Measurements from ENCODE around the gene TIGD6. TPM values are rescaled to one million over a fixed set of nuclear protein-coding genes. Genes with fewer than 3 reads are reported as not detected.
A peak's percentile ranks its signal among the peaks of the same experiment; 100 is the strongest.

Gene TIGD6
- total RNA-seq, 6 donors from 2014 or later, result 2.2 to 6.3 (median 4.1) TPM

DNA sequence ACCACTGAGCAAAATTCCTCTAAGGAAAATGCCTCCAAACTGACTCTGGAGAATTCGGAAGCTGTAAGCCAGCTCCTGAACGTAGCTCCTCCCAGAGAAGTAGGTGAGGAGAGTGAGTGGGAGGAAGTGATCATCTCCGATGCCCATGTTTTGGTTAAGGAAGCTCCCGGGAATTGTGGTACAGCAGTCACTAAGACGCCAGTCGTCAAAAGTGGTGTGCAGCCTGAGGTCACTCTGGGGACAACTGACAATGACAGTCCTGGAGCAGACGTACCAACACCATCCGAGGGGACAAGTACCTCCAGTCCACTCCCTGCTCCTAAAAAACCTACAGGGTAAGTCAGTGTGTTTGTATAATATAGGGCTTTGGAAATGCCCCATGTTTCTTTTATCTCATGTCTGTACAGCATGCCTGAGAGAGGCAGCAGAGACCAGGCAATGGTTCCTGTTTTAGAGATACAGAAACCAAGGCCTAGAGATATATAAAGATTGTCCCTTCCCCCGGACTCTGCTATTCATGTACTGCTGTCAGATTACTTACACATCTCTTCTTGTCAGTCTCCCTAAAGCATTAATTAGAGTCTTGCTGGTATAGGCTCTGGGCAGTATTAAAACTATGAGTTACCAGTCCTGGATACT, 24.0 kb upstream of the TIGD6 start:
- H3K36me3 ChIP-seq, result peaks cover 26 to 97% (median 65%) of the 10 kb centered on the region in 4 donors
- DNase-seq, result no peak
- TF ChIP-seq POLR2A (IDR thresholded peaks at IDR 0.05) (no peak), EP300 (IDR thresholded peaks at IDR 0.05) (peak in 1 of 4 donors; percentile 10), POLR2AphosphoS5 (IDR thresholded peaks at IDR 0.05) (no peak)
- TF ChIP-seq, protein P1, sequence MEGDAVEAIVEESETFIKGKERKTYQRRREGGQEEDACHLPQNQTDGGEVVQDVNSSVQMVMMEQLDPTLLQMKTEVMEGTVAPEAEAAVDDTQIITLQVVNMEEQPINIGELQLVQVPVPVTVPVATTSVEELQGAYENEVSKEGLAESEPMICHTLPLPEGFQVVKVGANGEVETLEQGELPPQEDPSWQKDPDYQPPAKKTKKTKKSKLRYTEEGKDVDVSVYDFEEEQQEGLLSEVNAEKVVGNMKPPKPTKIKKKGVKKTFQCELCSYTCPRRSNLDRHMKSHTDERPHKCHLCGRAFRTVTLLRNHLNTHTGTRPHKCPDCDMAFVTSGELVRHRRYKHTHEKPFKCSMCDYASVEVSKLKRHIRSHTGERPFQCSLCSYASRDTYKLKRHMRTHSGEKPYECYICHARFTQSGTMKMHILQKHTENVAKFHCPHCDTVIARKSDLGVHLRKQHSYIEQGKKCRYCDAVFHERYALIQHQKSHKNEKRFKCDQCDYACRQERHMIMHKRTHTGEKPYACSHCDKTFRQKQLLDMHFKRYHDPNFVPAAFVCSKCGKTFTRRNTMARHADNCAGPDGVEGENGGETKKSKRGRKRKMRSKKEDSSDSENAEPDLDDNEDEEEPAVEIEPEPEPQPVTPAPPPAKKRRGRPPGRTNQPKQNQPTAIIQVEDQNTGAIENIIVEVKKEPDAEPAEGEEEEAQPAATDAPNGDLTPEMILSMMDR (IDR thresholded peaks at IDR 0.05), result no peak
- no peaks in the 10 kb centered on the region for H3K9me3 ChIP-seq
- peaks cover 10 to 27% (median 14%) of the 10 kb centered on the region in 4 donors for H3K4me1 ChIP-seq
- no peak overlapping the region for H3K4me3 ChIP-seq
- 59 to 60% methylated on average over 9 of the region's 9 CpGs for WGBS, 2 donors
- no peak for ATAC-seq (ENCODE audit: low FRiP score in 2 of 2)
- H3K27me3 ChIP-seq, result no peaks in the 10 kb centered on the region
- H3K27ac ChIP-seq, result peak overlapping the region in 3 of 4 donors; percentile 45 to 51 (median 47)

DNA sequence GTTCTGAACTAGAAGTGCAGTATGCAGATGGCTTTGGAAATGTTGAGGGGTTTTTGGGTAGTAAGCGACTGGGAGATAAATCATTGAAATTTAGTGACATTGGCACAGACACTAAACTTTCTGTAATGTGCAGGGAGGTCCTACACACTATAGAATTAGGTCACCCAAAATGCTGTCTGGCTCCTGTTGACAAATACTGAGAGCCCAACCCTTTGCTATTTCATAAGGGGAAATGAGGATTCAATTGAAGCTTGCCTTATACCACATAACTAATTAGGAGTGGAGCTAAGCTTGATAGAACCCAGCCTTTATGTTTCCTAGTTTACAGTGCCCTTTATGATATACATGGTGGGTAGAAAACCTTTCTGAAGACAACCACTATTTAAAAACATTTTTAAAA, 22.7 kb upstream of the TIGD6 start:
- Histone ChIP-seq H3K9me3 (no peaks in the 10 kb centered on the region), H3K36me3 (peaks cover 36 to 98% (median 71%) of the 10 kb centered on the region in 4 donors), H3K4me1 (peaks cover 10 to 27% (median 14%) of the 10 kb centered on the region in 4 donors), H3K27me3 (no peaks in the 10 kb centered on the region), H3K4me3 (no peak overlapping the region), H3K27ac (peak overlapping the region in 3 of 4 donors; percentile 2 to 68 (median 51))
- ATAC-seq (ENCODE audit: low FRiP score in 2 of 2) (no peak), DNase-seq (no peak)
- no peak for TF ChIP-seq EP300 (IDR thresholded peaks at IDR 0.05)
- no peak for TF ChIP-seq POLR2A (IDR thresholded peaks at IDR 0.05)
- TF ChIP-seq, protein P1 (IDR thresholded peaks at IDR 0.05), result no peak
- 100% methylated on average over 1 of the region's 1 CpG for WGBS, 2 donors

DNA sequence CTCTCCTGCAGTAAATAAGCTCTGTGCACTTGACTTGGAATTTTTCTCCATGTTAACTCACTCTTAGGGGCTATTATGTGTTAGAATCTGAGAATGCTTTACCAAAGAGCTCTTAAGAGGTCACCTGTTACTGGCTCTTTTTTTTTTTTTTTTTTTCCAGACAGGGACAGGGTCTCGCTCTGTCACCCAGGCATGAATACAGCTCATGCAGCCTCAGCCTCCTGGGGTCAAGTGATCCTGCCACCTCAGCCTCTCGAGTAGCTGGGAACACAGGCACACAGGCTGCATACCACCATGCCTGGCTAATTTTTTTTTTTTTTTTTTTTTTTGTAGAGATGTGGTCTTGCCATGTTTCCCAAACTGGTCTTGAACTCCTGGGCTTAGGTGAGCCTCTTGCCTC, 22.2 kb upstream of the TIGD6 start:
- H3K27ac ChIP-seq, result peak overlapping the region in 3 of 4 donors; percentile 42 to 68 (median 51)
- H3K27me3 ChIP-seq, result no peaks in the 10 kb centered on the region
- peaks cover 10 to 27% (median 14%) of the 10 kb centered on the region in 4 donors for H3K4me1 ChIP-seq
- 77 to 81% methylated on average over 2 of the region's 2 CpGs for WGBS, 2 donors
- no peaks in the 10 kb centered on the region for H3K9me3 ChIP-seq
- TF ChIP-seq POLR2A (IDR thresholded peaks at IDR 0.05) (no peak), EP300 (IDR thresholded peaks at IDR 0.05) (no peak), POLR2AphosphoS5 (IDR thresholded peaks at IDR 0.05) (no peak)
- TF ChIP-seq, protein P1 (IDR thresholded peaks at IDR 0.05), result no peak
- H3K36me3 ChIP-seq, result peaks cover 34 to 98% (median 69%) of the 10 kb centered on the region in 4 donors
- ATAC-seq (ENCODE audit: low FRiP score in 2 of 2) (no peak), DNase-seq (no peak)
- H3K4me3 ChIP-seq, result no peak overlapping the region

DNA sequence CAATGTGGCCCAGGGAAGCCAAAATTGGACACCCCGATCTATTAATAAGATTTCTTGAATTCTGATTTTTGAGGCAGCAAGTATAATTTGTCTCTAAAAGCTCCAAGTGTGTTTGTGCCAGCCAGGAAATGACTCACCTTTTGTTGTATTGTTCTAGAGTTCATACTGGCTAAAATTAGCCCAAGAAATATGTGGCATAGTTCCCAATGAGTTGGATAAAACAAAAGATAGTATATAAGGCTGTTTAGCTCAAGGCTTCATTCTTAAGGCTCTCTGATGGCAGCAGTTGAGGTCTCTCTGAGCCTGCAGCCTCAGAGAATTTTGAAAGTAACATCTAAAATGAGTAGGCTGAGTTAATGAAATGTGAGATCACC, 21.7 kb upstream of the TIGD6 start:
- Histone ChIP-seq H3K36me3 (peaks cover 29 to 96% (median 66%) of the 10 kb centered on the region in 4 donors), H3K9me3 (no peaks in the 10 kb centered on the region), H3K27me3 (no peaks in the 10 kb centered on the region), H3K27ac (peak overlapping the region in 3 of 4 donors; percentile 27 to 68 (median 42)), H3K4me3 (no peak overlapping the region), H3K4me1 (peaks cover 10 to 27% (median 14%) of the 10 kb centered on the region in 4 donors)
- DNase-seq, result no peak
- 58 to 80% methylated on average over 1 of the region's 1 CpG for WGBS, 2 donors
- ATAC-seq (ENCODE audit: low FRiP score in 2 of 2), result no peak
- TF ChIP-seq, protein P1 (IDR thresholded peaks at IDR 0.05), result no peak
- TF ChIP-seq EP300 (IDR thresholded peaks at IDR 0.05), result peak in 1 of 4 donors; percentile 17
